Neural cell (in vitro differentiated cells): ENCODE measurements around the gene IGSF1. TPM values are rescaled to one million over a fixed set of nuclear protein-coding genes. Genes with fewer than 3 reads are reported as not detected.

ENCODE experiments used
- H2AFZ ChIP-seq: fragments of 200-600, 300-800 bp; sonication (generic), shearing (Covaris generic); 2 replicates; pipeline ENCODE4 v1.6.0; 2014; ENCODE audit warnings: low read depth, mild to moderate bottlenecking, antibody characterized with exemption, low read length, moderate library complexity
- H3F3A ChIP-seq: fragments of 200-600 bp; shearing (Covaris generic); 2 replicates; pipeline ENCODE4 v1.6.1; 2016; ENCODE audit warnings: mild to moderate bottlenecking, moderate library complexity, mixed read lengths, antibody characterized with exemption, low read length; ENCODE audit not compliant: insufficient read depth, poor library complexity, severe bottlenecking
- H3K27ac ChIP-seq: fragments of 200-600, 300-800 bp; sonication (generic), shearing (Covaris generic); 2 replicates; pipeline ENCODE4 v1.5.1; 2014; ENCODE audit warnings: mild to moderate bottlenecking, low read length, moderate library complexity
- H3K27me3 ChIP-seq: fragments of 300-800, 200-600 bp; sonication (generic), shearing (Covaris generic); 2 replicates; pipeline ENCODE4 v1.6.0; 2014; ENCODE audit warnings: mild to moderate bottlenecking, low read depth, low read length, moderate library complexity; ENCODE audit not compliant: insufficient read depth
- H3K36me3 ChIP-seq: fragments of 300-800, 200-600 bp; sonication (generic), shearing (Covaris generic); 2 replicates; pipeline ENCODE4 v1.5.1; 2014; ENCODE audit warnings: mild to moderate bottlenecking, antibody characterized with exemption, low read length, moderate library complexity; ENCODE audit not compliant: insufficient read depth
- H3K4me2 ChIP-seq: fragments of 300-800, 200-600 bp; sonication (generic), shearing (Covaris generic); 2 replicates; pipeline ENCODE4 v1.6.0; 2014; ENCODE audit warnings: mild to moderate bottlenecking, low read length
- H3K4me3 ChIP-seq: fragments of 300-800, 200-600 bp; sonication (generic), shearing (Covaris generic); 2 replicates; pipeline ENCODE4 v1.5.1; 2014; ENCODE audit warnings: mild to moderate bottlenecking, low read length, moderate library complexity
- H3K79me2 ChIP-seq: fragments of 200-600 bp; shearing (Covaris generic); replicated peaks from 2 replicates; pipeline ENCODE4 v1.6.0; 2014; ENCODE audit warnings: mild to moderate bottlenecking, low read length, moderate library complexity; ENCODE audit not compliant: insufficient read depth
- H3K9ac ChIP-seq: fragments of 300-800, 200-600 bp; sonication (generic), shearing (Covaris generic); 2 replicates; pipeline ENCODE4 v1.6.1; 2016; ENCODE audit warnings: mild to moderate bottlenecking, low read length, mixed read lengths
- H3K9me2 ChIP-seq: fragments of 200-600 bp; shearing (Covaris generic); 2 replicates; pipeline ENCODE4 v1.6.1; 2016; ENCODE audit warnings: mild to moderate bottlenecking, low read length, mixed read lengths; ENCODE audit not compliant: insufficient read depth
- H3K9me3 ChIP-seq: fragments of 200-600, 300-800 bp; sonication (generic), shearing (Covaris generic); 2 replicates; pipeline ENCODE4 v1.6.1; 2016; ENCODE audit warnings: mild to moderate bottlenecking, mixed run types, low read length, moderate library complexity, mixed read lengths
- H4K20me1 ChIP-seq: fragments of 200-600 bp; shearing (Covaris generic); 2 replicates; pipeline ENCODE4 v1.6.1; 2016; ENCODE audit warnings: mild to moderate bottlenecking, mixed run types; ENCODE audit not compliant: insufficient read depth
- EP300 ChIP-seq: fragments of 450-650 bp; conservative IDR thresholded peaks from 2 replicates; pipeline ENCODE4 v1.6.1; 2014; ENCODE audit warnings: antibody characterized with exemption, mild to moderate bottlenecking, moderate library complexity; ENCODE audit not compliant: poor library complexity, severe bottlenecking
- EZH2 ChIP-seq: fragments of 200-600, 300-800 bp; shearing (Covaris generic), sonication (generic); IDR thresholded peaks from 2 replicates; pipeline ENCODE4 v1.6.1; 2014; ENCODE audit warnings: antibody characterized with exemption, low read length, borderline replicate concordance, mild to moderate bottlenecking; ENCODE audit not compliant: insufficient read depth, poor library complexity, severe bottlenecking
- MXI1 ChIP-seq: fragments of 450-650 bp; conservative IDR thresholded peaks from 2 replicates; pipeline ENCODE4 v1.6.1; 2014; ENCODE audit warnings: antibody characterized with exemption, mild to moderate bottlenecking; ENCODE audit not compliant: poor library complexity, severe bottlenecking
- POLR2AphosphoS5 ChIP-seq: IDR thresholded peaks from 2 replicates; pipeline ENCODE4 v1.6.1; 2012
- RAD21 ChIP-seq: fragments of 450-650 bp; conservative IDR thresholded peaks from 2 replicates; pipeline ENCODE4 v1.6.1; 2014; ENCODE audit warnings: antibody characterized with exemption, mild to moderate bottlenecking, moderate library complexity
- SMC3 ChIP-seq: fragments of 450-650 bp; conservative IDR thresholded peaks from 2 replicates; pipeline ENCODE4 v1.6.1; 2014; ENCODE audit warnings: antibody characterized with exemption, mild to moderate bottlenecking, moderate library complexity; ENCODE audit not compliant: poor library complexity
- TAF1 ChIP-seq: IDR thresholded peaks from 2 replicates; pipeline ENCODE4 v1.6.1; 2012; ENCODE audit warnings: low read depth
- polyA plus RNA-seq: library from polyadenylated mRNA; depleted of rRNA; stranded (reverse); fragments of >200 nt; gene quantifications from 2 replicates; pipeline ENCODE4 v1.2.3, GENCODE V29; 2014
- TF ChIP-seq, protein P1 (sequence below): IDR thresholded peaks from 2 replicates; pipeline ENCODE4 v1.6.1; 2012; ENCODE audit warnings: borderline replicate concordance
- TF ChIP-seq, protein P2 (sequence below): fragments of 450-650 bp; IDR thresholded peaks from 2 replicates; pipeline ENCODE4 v1.5.1; 2014; ENCODE audit warnings: antibody characterized with exemption, mild to moderate bottlenecking, moderate library complexity; ENCODE audit not compliant: poor library complexity, severe bottlenecking

IGSF1 gene
- polyA plus RNA-seq, 1 donor from 2014 or later = 2.6 TPM

GRCh38 chrX:131279197-131279596, 9.9 kb downstream of the IGSF1 start:
- Histone ChIP-seq H3K4me2 (no peak overlapping the region), H4K20me1 (no peaks in the 10 kb centered on the region), H3K79me2 (no peaks in the 10 kb centered on the region), H3K9me3 (no peaks in the 10 kb centered on the region), H2AFZ (no peak overlapping the region), H3K27ac (no peak overlapping the region), H3F3A (no peaks in the 10 kb centered on the region), H3K9ac (no peak overlapping the region), H3K9me2 (no peaks in the 10 kb centered on the region), H3K27me3 (no peaks in the 10 kb centered on the region), H3K4me3 (no peak overlapping the region), H3K36me3 (no peaks in the 10 kb centered on the region)
- TF ChIP-seq, protein P1, sequence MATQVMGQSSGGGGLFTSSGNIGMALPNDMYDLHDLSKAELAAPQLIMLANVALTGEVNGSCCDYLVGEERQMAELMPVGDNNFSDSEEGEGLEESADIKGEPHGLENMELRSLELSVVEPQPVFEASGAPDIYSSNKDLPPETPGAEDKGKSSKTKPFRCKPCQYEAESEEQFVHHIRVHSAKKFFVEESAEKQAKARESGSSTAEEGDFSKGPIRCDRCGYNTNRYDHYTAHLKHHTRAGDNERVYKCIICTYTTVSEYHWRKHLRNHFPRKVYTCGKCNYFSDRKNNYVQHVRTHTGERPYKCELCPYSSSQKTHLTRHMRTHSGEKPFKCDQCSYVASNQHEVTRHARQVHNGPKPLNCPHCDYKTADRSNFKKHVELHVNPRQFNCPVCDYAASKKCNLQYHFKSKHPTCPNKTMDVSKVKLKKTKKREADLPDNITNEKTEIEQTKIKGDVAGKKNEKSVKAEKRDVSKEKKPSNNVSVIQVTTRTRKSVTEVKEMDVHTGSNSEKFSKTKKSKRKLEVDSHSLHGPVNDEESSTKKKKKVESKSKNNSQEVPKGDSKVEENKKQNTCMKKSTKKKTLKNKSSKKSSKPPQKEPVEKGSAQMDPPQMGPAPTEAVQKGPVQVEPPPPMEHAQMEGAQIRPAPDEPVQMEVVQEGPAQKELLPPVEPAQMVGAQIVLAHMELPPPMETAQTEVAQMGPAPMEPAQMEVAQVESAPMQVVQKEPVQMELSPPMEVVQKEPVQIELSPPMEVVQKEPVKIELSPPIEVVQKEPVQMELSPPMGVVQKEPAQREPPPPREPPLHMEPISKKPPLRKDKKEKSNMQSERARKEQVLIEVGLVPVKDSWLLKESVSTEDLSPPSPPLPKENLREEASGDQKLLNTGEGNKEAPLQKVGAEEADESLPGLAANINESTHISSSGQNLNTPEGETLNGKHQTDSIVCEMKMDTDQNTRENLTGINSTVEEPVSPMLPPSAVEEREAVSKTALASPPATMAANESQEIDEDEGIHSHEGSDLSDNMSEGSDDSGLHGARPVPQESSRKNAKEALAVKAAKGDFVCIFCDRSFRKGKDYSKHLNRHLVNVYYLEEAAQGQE = no peak

DNA sequence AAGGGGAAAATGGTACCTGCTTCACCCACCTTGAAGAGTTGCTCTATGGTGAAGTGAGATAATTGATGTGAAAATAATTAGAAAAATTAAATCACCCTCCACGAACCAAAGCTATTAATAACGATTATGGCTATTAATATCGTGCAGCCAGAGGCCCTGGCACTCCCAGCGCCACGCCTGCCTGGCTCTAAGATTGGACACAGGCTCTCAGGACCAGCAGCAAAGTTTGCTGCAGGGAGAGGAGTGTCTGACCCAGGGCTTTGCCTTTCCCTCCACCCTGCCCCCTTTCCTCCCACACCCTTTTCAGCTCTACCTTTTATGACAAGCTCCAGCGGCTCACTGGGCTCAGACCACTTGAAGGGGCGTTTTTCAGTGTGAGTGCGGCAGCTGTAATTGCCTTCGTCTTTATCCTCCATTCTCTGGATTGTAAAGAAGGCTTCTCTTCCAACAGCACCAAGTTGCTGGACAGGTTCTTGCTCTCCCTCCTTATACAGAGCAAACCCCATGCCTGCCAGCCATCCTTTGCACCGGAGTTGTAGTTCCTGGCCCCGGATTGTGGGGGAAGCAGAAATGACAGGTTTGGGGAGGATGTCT, 11.5 kb downstream of the IGSF1 start:
- no peaks in the 10 kb centered on the region for H3K9me2 ChIP-seq
- no peaks in the 10 kb centered on the region for H3K9me3 ChIP-seq
- no peaks in the 10 kb centered on the region for H3F3A ChIP-seq
- no peak overlapping the region for H3K27ac ChIP-seq
- no peak overlapping the region for H3K9ac ChIP-seq
- no peak for TF ChIP-seq POLR2AphosphoS5
- TF ChIP-seq, protein P1 = no peak
- no peak for TF ChIP-seq MXI1
- TF ChIP-seq TAF1 = no peak
- no peak for TF ChIP-seq RAD21
- TF ChIP-seq, protein P2, sequence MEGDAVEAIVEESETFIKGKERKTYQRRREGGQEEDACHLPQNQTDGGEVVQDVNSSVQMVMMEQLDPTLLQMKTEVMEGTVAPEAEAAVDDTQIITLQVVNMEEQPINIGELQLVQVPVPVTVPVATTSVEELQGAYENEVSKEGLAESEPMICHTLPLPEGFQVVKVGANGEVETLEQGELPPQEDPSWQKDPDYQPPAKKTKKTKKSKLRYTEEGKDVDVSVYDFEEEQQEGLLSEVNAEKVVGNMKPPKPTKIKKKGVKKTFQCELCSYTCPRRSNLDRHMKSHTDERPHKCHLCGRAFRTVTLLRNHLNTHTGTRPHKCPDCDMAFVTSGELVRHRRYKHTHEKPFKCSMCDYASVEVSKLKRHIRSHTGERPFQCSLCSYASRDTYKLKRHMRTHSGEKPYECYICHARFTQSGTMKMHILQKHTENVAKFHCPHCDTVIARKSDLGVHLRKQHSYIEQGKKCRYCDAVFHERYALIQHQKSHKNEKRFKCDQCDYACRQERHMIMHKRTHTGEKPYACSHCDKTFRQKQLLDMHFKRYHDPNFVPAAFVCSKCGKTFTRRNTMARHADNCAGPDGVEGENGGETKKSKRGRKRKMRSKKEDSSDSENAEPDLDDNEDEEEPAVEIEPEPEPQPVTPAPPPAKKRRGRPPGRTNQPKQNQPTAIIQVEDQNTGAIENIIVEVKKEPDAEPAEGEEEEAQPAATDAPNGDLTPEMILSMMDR = no peak
- no peak for TF ChIP-seq EZH2
- no peak for TF ChIP-seq EP300
- no peak for TF ChIP-seq SMC3
- no peaks in the 10 kb centered on the region for H3K36me3 ChIP-seq
- H3K4me2 ChIP-seq = no peak overlapping the region
- no peak overlapping the region for H2AFZ ChIP-seq
- no peaks in the 10 kb centered on the region for H4K20me1 ChIP-seq
- no peaks in the 10 kb centered on the region for H3K27me3 ChIP-seq
- H3K79me2 ChIP-seq = no peaks in the 10 kb centered on the region
- H3K4me3 ChIP-seq = no peak overlapping the region
